AG09309 (cell line): ENCODE results near the gene AMT.

Source experiments
- DNase-seq: peaks from one replicate; pipeline ENCODE4 v3.0.0-alpha.2; 2010; ENCODE audit warnings: low read depth
- H3K4me3 ChIP-seq: 2 replicates; pipeline ENCODE4 v1.5.1; 2011; ENCODE audit warnings: mild to moderate bottlenecking, low read depth, low read length, moderate library complexity; ENCODE audit not compliant: control insufficient read depth
- TF ChIP-seq, protein P1 (sequence below): IDR thresholded peaks from 2 replicates; pipeline ENCODE4 v1.5.1; 2011; ENCODE audit warnings: mild to moderate bottlenecking, low read depth, low read length, inconsistent platforms; ENCODE audit not compliant: insufficient read depth, control insufficient read depth; ENCODE audit errors: missing control alignments

AMT gene

GRCh38 chr3:49465270-49466034 is 43.2 kb upstream of the AMT start:
- no peak overlapping the region for H3K4me3 ChIP-seq
- TF ChIP-seq, protein P1, sequence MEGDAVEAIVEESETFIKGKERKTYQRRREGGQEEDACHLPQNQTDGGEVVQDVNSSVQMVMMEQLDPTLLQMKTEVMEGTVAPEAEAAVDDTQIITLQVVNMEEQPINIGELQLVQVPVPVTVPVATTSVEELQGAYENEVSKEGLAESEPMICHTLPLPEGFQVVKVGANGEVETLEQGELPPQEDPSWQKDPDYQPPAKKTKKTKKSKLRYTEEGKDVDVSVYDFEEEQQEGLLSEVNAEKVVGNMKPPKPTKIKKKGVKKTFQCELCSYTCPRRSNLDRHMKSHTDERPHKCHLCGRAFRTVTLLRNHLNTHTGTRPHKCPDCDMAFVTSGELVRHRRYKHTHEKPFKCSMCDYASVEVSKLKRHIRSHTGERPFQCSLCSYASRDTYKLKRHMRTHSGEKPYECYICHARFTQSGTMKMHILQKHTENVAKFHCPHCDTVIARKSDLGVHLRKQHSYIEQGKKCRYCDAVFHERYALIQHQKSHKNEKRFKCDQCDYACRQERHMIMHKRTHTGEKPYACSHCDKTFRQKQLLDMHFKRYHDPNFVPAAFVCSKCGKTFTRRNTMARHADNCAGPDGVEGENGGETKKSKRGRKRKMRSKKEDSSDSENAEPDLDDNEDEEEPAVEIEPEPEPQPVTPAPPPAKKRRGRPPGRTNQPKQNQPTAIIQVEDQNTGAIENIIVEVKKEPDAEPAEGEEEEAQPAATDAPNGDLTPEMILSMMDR = no peak
- no peak for DNase-seq

GRCh38 chr3:49462222-49462621 is 39.9 kb upstream of the AMT start:
- no peak for DNase-seq
- TF ChIP-seq, protein P1 = no peak
- H3K4me3 ChIP-seq = no peak overlapping the region

DNA sequence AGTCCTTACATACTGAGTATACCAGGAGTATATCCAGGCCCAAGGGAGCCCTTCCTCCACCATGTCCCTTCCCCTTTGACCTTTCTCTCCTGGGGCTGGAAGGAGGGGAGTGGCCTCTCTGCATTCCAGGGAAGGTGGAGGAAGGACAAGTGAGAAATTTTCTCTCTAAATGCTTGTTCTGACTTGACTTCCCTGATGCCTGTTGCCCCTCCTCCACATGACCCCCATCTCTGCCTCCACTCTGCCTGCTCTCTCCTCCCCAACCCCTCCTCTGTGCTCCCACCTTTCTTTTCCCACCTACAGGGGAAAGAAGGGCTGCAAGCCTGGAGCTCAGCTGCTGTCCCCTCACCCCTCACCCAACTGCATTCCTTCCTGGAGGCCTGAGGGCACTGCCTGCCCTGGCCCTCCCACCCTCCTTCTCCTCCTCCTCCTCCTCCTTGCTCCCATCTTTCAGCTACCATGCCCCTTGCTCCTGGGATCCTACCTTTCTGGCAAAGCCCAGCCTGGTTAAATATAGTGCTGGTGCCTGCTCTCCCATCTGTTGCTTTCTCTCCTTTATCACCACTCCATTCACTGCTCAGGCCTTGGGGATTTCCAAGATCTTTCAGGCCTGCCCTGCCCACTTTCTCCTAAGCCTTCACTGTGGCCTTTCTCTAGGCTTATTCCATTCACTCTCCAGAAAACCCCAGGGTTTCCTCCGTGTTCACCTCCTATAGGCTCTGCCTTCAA is 39.3 kb upstream of the AMT start:
- no peak overlapping the region for H3K4me3 ChIP-seq

DNA sequence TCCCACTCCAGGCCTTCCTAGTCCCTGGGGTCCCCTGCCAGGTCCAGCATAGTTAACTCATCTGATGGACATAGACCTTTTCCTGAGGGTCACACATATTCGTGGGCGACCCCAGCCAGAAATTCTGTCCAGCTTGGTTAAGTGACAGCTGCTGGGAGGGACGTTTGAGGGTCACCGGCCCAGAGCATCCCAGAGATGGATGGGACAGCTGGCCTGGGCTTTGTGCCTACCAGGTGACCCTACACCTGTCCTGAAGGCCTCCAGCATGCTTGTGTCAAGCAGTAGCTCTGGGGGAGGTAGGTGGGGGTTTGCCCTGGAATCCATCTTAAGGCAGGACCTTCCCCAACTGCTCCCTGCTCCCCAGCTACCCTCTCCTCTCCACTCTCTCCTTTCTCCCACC is 38.7 kb upstream of the AMT start:
- TF ChIP-seq, protein P1 = no peak
- H3K4me3 ChIP-seq = no peak overlapping the region
- no peak for DNase-seq

More for the DNA sequence above, 39.3 kb upstream of the AMT start:
- TF ChIP-seq, protein P1 = no peak
- no peak for DNase-seq

DNA sequence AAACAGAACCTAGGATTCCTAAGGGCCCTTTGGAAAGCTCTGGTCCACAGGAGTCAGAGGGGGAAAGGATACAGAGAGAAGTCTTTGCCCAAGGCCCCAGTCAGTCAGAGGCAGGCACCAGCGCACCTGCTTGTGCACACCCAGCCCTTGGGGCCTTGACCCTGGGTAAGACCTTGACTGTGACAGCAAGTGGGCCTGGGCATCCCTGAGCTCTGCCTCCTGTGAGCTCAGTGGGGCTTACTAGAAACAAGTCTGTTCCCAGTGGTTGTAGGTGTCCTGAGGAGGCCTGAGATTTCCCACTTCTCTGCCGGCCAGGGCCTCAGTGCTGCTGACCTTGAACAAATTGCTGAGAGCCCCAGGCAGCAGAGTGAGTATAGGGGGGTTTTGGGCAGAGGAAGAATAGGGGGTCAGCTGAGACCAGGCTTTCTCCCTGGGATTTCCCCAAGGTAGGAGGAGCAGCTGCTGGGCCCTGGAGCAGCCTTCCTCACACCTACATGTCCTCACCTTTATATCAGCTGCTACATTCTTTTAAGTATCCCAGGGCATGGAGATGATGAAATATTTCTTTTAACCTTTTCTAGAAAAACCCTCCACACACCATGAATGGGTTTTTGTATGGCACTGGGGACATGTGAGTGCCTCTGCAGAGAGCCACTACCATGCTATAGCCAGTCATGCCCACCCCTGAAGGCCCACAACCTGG is 38.1 kb upstream of the AMT start:
- no peak overlapping the region for H3K4me3 ChIP-seq
- DNase-seq = no peak
- TF ChIP-seq, protein P1 = no peak

DNA sequence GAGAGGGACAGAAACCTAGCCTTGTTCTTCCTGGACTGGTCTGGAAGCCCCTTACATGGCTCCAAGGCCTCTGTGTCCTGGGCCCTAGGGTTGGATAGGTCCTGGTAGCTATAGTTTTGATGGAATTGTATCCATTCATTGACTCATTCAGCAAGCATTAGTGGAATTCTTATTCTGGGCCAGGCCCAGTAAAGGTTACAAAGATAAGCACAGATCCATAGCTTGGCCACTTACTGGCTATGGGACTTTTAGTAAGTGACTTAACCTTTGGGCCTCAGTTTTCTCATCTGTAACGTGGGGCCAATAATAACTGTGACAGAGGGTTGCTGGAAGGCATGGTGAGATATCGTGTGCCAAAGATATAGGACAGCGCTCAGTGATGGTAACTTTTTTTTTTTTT is 34.2 kb upstream of the AMT start:
- no peak for DNase-seq
- TF ChIP-seq, protein P1 = no peak

More for the DNA sequence above, 34.2 kb upstream of the AMT start:
- H3K4me3 ChIP-seq = no peak overlapping the region
